HFF-Myc (cell line): ENCODE results near the gene KY.

ENCODE experiments used
- DNase-seq: peaks from one replicate; pipeline ENCODE4 v3.0.0-alpha.2; 2011; ENCODE audit warnings: low read depth; ENCODE audit errors: extremely low read depth
- H3K4me3 ChIP-seq: replicated peaks from 2 replicates; pipeline ENCODE4 v1.5.1; 2011; ENCODE audit warnings: low read depth, mild to moderate bottlenecking, control low read depth, low read length
- CTCF ChIP-seq: IDR thresholded peaks from 2 replicates; pipeline ENCODE4 v1.5.1; 2012; ENCODE audit warnings: mild to moderate bottlenecking, low read depth, low read length, control low read depth; ENCODE audit errors: missing control alignments

The KY gene

GRCh38 chr3:134672571-134672970 lies 21.7 kb upstream of the KY start:
- H3K4me3 ChIP-seq, result no peak overlapping the region
- TF ChIP-seq CTCF, result no peak
- DNase-seq, result no peak

- H3K4me3 ChIP-seq, result no peak overlapping the region
- no peak for DNase-seq
- TF ChIP-seq CTCF, result no peak
Measured at GRCh38 chr3:134667956-134668355, 17.1 kb upstream of the KY start.

- no peak for TF ChIP-seq CTCF
- no peak overlapping the region for H3K4me3 ChIP-seq
- no peak for DNase-seq
Measured at GRCh38 chr3:134667406-134667805, 16.6 kb upstream of the KY start.

GRCh38 chr3:134666885-134667284 lies 16.1 kb upstream of the KY start:
- H3K4me3 ChIP-seq, result no peak overlapping the region

GRCh38 chr3:134666466-134666865 lies 15.6 kb upstream of the KY start:
- TF ChIP-seq CTCF, result no peak
- H3K4me3 ChIP-seq, result no peak overlapping the region
- no peak for DNase-seq

More at GRCh38 chr3:134666885-134667284, 16.1 kb upstream of the KY start:
- DNase-seq, result no peak
- no peak for TF ChIP-seq CTCF

GRCh38 chr3:134666052-134666451 lies 15.2 kb upstream of the KY start:
- no peak overlapping the region for H3K4me3 ChIP-seq
- DNase-seq, result no peak

More at GRCh38 chr3:134666052-134666451, 15.2 kb upstream of the KY start:
- TF ChIP-seq CTCF, result no peak
